ENCODE data around the gene PISD.
"Not testable (repeated sequence)": the region's sequence is repeated elsewhere in the genome, so short reads cannot be mapped to it uniquely, and the experiment has no call there.

PISD gene

GRCh38 chr22:31603574-31603973 is 58.4 kb downstream of the PISD start:
- Histone ChIP-seq H3K4me1 (ENCODE audit: control insufficient read depth in 1 of 2, insufficient read depth in 2 of 2, low read length in 2 of 2) (peaks cover 0 to 17% of the 10 kb centered on the region in 2 donors), H3K4me3 (ENCODE audit: low read depth in 1 of 2, low read length in 2 of 2) (no peak overlapping the region), H3K27ac (ENCODE audit: low read length) (no peak overlapping the region), H3K27me3 (ENCODE audit: low read depth, low read length) (no peaks in the 10 kb centered on the region), H3K36me3 (ENCODE audit: control insufficient read depth in 1 of 2, insufficient read depth in 2 of 2, low read length in 2 of 2) (peaks cover 0 to 5% of the 10 kb centered on the region in 2 donors), H3K9me3 (ENCODE audit: control insufficient read depth in 1 of 2, low read length in 2 of 2) (no peaks in the 10 kb centered on the region)

GRCh38 chr22:31603081-31603525 is 58.9 kb downstream of the PISD start:
- Histone ChIP-seq H3K27ac (ENCODE audit: low read length) (no peak overlapping the region), H3K27me3 (ENCODE audit: low read depth, low read length) (no peaks in the 10 kb centered on the region), H3K9me3 (ENCODE audit: control insufficient read depth in 1 of 2, low read length in 2 of 2) (no peaks in the 10 kb centered on the region), H3K36me3 (ENCODE audit: control insufficient read depth in 1 of 2, insufficient read depth in 2 of 2, low read length in 2 of 2) (peaks cover 0 to 5% of the 10 kb centered on the region in 2 donors), H3K4me1 (ENCODE audit: control insufficient read depth in 1 of 2, insufficient read depth in 2 of 2, low read length in 2 of 2) (peaks cover 0 to 17% of the 10 kb centered on the region in 2 donors), H3K4me3 (ENCODE audit: low read depth in 1 of 2, low read length in 2 of 2) (no peak overlapping the region)

DNA sequence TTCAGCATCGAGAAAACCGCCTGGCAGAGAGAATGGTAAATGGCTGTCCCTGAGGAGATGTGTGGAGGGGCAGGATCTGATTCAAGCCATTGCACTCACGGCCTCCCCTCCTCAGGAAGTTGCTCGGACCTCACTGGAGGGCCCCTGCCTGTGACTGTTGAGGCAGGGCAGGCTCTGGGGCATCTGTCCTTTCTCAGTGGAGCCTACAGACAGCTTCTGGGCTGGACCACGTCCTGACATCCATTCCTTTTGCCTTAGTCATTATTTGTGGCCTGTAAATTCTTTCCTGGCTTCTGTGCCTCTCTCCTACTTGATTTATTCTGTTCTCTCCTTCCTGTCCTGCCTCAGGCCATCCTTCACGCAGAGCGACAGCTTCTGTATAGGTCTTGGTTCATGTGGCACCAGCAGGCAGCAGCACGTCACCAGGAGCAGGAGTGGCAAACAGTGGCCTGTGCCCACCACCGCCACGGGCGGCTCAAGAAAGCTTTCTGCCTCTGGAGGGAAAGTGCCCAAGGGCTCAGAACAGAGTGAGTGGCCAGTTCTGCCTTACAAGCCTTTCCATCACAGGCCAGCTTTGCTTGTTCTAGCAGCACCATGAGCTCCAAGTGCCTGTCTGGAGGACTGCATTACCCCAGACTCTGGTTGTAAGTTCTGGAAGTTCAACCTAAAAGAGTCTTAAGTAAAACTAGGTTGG is 59.6 kb downstream of the PISD start:
- Histone ChIP-seq H3K36me3 (ENCODE audit: control insufficient read depth in 1 of 2, insufficient read depth in 2 of 2, low read length in 2 of 2) (no peaks in the 10 kb centered on the region), H3K27me3 (ENCODE audit: low read depth, low read length) (no peaks in the 10 kb centered on the region), H3K9me3 (ENCODE audit: control insufficient read depth in 1 of 2, low read length in 2 of 2) (no peaks in the 10 kb centered on the region), H3K4me1 (ENCODE audit: control insufficient read depth in 1 of 2, insufficient read depth in 2 of 2, low read length in 2 of 2) (peaks cover 0 to 17% of the 10 kb centered on the region in 2 donors), H3K27ac (ENCODE audit: low read length) (no peak overlapping the region), H3K4me3 (ENCODE audit: low read depth in 1 of 2, low read length in 2 of 2) (no peak overlapping the region)

- Histone ChIP-seq H3K9me3 (ENCODE audit: control insufficient read depth in 1 of 2, low read length in 2 of 2) (no peaks in the 10 kb centered on the region), H3K4me3 (ENCODE audit: low read depth in 1 of 2, low read length in 2 of 2) (no peak overlapping the region), H3K4me1 (ENCODE audit: control insufficient read depth in 1 of 2, insufficient read depth in 2 of 2, low read length in 2 of 2) (no peaks in the 10 kb centered on the region), H3K36me3 (ENCODE audit: control insufficient read depth in 1 of 2, insufficient read depth in 2 of 2, low read length in 2 of 2) (no peaks in the 10 kb centered on the region), H3K27ac (ENCODE audit: low read length) (no peak overlapping the region), H3K27me3 (ENCODE audit: low read depth, low read length) (no peaks in the 10 kb centered on the region)
These were observed 66.7 kb downstream of the PISD start for GRCh38 chr22:31595271-31595670.

DNA sequence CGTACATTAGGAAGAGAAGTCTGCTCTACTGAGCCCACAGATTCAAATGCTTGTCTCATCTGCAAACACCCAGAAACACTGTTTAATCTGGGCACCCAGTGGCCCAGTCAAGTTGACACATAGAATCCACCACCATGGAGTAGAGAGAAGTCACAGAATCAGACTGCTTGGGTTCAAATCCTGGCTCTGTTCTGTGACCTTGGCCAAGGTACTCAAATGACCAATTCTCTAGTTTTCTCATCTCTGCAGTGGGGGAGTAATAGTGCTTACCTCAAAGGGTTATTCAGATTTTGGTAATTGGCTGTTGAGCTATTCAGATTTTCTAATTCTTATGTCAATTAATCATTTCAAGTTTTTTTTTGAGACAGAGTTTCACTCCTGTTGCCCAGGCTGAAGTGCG is 71.9 kb downstream of the PISD start:
- H3K4me1 ChIP-seq (ENCODE audit: control insufficient read depth in 1 of 2, insufficient read depth in 2 of 2, low read length in 2 of 2); H3K4me3 ChIP-seq (ENCODE audit: low read depth in 1 of 2, low read length in 2 of 2); H3K9me3 ChIP-seq (ENCODE audit: control insufficient read depth in 1 of 2, low read length in 2 of 2); H3K27ac ChIP-seq (ENCODE audit: low read length); H3K27me3 ChIP-seq (ENCODE audit: low read depth, low read length): not testable (repeated sequence)
- H3K36me3 ChIP-seq (ENCODE audit: control insufficient read depth in 1 of 2, insufficient read depth in 2 of 2, low read length in 2 of 2), result peaks cover 13 to 29% of the 10 kb centered on the region in 2 donors

DNA sequence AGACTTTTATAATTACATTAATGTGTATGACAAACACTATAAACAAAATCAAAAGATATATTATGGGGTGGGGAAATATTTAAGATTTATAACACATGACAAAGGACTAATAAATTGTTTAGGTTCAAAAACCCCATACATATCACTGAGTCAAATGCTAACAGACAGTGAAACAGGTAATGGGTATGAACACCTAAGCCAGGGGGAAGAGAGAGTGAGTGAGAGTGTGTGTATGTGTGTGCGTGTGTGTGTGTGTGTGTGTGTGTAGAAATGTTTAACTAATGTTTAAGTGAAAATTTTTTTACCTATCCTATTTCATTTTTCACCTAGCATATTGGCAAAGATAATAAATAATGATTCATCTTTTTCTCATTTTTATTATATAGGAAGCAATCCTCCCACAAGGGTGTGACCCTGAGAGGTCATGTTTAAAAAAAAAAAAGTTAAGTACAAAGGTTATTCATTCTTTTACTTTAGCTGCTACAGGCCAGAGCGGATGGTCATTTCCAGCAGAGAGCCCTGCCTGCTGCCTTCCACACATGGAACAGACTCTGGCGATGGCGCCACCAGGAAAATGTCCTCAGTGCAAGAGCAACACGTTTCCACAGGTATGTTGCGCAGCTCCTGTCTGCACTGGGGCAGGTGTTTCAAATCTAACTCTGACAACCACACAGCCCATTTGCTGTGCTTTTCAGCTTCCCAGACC is 72.9 kb downstream of the PISD start:
- Histone ChIP-seq H3K27me3 (ENCODE audit: low read depth, low read length) (no peaks in the 10 kb centered on the region), H3K9me3 (ENCODE audit: control insufficient read depth in 1 of 2, low read length in 2 of 2) (no peaks in the 10 kb centered on the region), H3K27ac (ENCODE audit: low read length) (no peak overlapping the region), H3K36me3 (ENCODE audit: control insufficient read depth in 1 of 2, insufficient read depth in 2 of 2, low read length in 2 of 2) (peaks cover 18 to 38% of the 10 kb centered on the region in 2 donors), H3K4me1 (ENCODE audit: control insufficient read depth in 1 of 2, insufficient read depth in 2 of 2, low read length in 2 of 2) (no peaks in the 10 kb centered on the region), H3K4me3 (ENCODE audit: low read depth in 1 of 2, low read length in 2 of 2) (no peak overlapping the region)

DNA sequence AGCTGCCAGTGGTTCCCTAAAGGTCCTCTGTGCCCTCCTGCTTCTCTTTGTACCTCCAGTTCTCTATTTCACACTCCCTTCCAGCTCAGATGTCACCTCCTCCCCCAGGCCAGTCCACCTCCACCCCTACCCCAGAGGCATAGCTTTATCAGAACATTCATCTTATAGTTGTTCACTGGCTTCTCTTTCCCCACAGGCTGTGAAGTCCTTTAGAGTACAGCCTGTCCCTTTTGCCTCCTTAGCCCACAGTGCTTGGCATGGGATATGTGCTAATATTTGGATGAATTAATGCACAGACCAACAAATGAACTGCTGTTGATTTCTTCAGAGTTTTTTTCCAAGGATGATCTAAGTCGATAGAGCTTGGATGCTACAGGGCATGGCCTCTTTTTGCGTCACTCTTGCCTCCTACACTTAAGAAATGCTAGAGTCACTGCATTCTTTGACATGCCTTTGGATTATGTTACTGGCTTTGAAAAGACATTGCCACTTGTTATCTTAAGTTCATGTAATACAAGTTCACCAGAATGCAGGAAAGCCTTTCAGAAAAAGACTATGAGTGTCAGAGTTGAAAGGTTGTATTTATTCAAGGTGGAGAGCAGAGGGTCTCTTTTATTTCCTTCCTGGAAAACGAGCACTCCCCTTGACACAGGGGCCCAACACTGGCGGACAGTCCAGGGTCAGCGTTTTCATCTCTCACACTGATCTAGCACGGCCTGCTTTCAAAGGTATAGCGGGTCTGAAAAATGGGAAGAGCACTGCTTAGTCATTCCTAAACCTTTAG is 75.7 kb downstream of the PISD start:
- Histone ChIP-seq H3K4me1 (ENCODE audit: control insufficient read depth in 1 of 2, insufficient read depth in 2 of 2, low read length in 2 of 2) (no peaks in the 10 kb centered on the region), H3K9me3 (ENCODE audit: control insufficient read depth in 1 of 2, low read length in 2 of 2) (no peaks in the 10 kb centered on the region), H3K27me3 (ENCODE audit: low read depth, low read length) (no peaks in the 10 kb centered on the region), H3K27ac (ENCODE audit: low read length) (no peak overlapping the region), H3K36me3 (ENCODE audit: control insufficient read depth in 1 of 2, insufficient read depth in 2 of 2, low read length in 2 of 2) (peaks cover 18 to 38% of the 10 kb centered on the region in 2 donors), H3K4me3 (ENCODE audit: low read depth in 1 of 2, low read length in 2 of 2) (no peak overlapping the region)

DNA sequence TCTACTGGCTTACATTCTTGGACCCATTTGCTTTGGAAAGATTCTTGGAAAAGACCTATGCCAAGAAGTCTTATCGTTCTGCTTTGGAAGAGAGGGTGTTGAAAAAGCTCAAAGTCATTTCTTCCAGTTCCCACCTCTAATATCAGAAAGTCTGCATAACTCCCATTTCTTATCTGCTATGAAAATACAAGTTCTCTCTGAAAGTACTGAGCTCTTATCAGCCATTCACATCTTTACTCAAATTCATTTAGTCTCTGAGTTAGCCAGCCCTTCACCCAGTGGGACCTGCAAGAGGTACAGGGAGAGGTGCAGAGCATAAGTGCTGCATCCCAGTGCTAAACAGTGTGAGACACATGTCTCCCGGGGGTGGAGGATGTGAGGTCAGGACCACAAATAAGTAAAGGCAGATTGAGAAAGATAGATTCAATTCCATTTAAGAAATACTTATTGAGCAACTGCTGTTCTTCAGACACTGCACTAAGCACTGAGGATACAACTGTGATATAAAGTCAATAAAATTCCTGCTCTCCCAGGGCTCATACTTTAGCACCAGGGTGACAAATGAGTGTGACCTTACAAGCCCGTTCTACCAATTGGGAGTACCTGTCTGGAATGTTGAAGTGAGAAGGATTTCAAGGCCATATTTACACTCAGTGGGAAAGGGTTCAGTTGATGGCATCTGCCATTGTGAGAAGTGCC is 76.7 kb downstream of the PISD start:
- Histone ChIP-seq H3K36me3 (ENCODE audit: control insufficient read depth in 1 of 2, insufficient read depth in 2 of 2, low read length in 2 of 2) (peaks cover 18 to 38% of the 10 kb centered on the region in 2 donors), H3K27me3 (ENCODE audit: low read depth, low read length) (no peaks in the 10 kb centered on the region), H3K27ac (ENCODE audit: low read length) (no peak overlapping the region)

DNA sequence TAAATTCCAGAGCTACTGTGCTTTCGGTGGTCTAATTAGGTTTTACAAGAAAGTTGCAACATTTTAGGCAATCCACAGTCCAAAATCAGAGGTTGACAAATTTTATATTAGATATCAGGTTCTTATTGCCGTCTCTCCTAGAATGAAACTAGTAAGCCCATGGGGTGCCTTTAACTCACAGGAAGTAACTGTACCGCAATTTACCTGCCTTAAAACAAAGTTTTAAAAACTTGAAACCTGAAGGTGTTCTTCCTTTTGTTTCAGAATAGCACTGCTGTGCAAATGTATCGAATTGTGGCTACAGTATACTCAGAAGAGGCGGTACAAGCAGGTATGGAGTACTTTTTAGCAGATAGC is 77.2 kb downstream of the PISD start:
- Histone ChIP-seq H3K36me3 (ENCODE audit: control insufficient read depth in 1 of 2, insufficient read depth in 2 of 2, low read length in 2 of 2) (peaks cover 18 to 38% of the 10 kb centered on the region in 2 donors), H3K27ac (ENCODE audit: low read length) (no peak overlapping the region), H3K9me3 (ENCODE audit: control insufficient read depth in 1 of 2, low read length in 2 of 2) (no peaks in the 10 kb centered on the region), H3K27me3 (ENCODE audit: low read depth, low read length) (no peaks in the 10 kb centered on the region), H3K4me3 (ENCODE audit: low read depth in 1 of 2, low read length in 2 of 2) (no peak overlapping the region), H3K4me1 (ENCODE audit: control insufficient read depth in 1 of 2, insufficient read depth in 2 of 2, low read length in 2 of 2) (no peaks in the 10 kb centered on the region)

More for the DNA sequence above, 76.7 kb downstream of the PISD start:
- no peak overlapping the region for H3K4me3 ChIP-seq (ENCODE audit: low read depth in 1 of 2, low read length in 2 of 2)
- H3K9me3 ChIP-seq (ENCODE audit: control insufficient read depth in 1 of 2, low read length in 2 of 2), result no peaks in the 10 kb centered on the region
- H3K4me1 ChIP-seq (ENCODE audit: control insufficient read depth in 1 of 2, insufficient read depth in 2 of 2, low read length in 2 of 2), result no peaks in the 10 kb centered on the region

GRCh38 chr22:31583861-31584485 is 78.0 kb downstream of the PISD start:
- no peaks in the 10 kb centered on the region for H3K9me3 ChIP-seq (ENCODE audit: control insufficient read depth in 1 of 2, low read length in 2 of 2)
- no peak overlapping the region for H3K4me3 ChIP-seq (ENCODE audit: low read depth in 1 of 2, low read length in 2 of 2)
- H3K4me1 ChIP-seq (ENCODE audit: control insufficient read depth in 1 of 2, insufficient read depth in 2 of 2, low read length in 2 of 2), result no peaks in the 10 kb centered on the region
- H3K27me3 ChIP-seq (ENCODE audit: low read depth, low read length), result no peaks in the 10 kb centered on the region
- H3K27ac ChIP-seq (ENCODE audit: low read length), result no peak overlapping the region
- H3K36me3 ChIP-seq (ENCODE audit: control insufficient read depth in 1 of 2, insufficient read depth in 2 of 2, low read length in 2 of 2), result peaks cover 18 to 35% of the 10 kb centered on the region in 2 donors

All from muscle layer of duodenum (tissue), 2 donors.